ENCODE results near the gene TFDP2. TPM values are rescaled to one million over a fixed set of nuclear protein-coding genes. Genes with fewer than 3 reads are reported as not detected.

The TFDP2 gene
- total and polyA plus RNA-seq, 10 of the 15 experiments (the other 5 are each of a cell fraction or from before 2014, with no cell fraction given) = 28.3 to 100 (median 49.7) TPM

DNA sequence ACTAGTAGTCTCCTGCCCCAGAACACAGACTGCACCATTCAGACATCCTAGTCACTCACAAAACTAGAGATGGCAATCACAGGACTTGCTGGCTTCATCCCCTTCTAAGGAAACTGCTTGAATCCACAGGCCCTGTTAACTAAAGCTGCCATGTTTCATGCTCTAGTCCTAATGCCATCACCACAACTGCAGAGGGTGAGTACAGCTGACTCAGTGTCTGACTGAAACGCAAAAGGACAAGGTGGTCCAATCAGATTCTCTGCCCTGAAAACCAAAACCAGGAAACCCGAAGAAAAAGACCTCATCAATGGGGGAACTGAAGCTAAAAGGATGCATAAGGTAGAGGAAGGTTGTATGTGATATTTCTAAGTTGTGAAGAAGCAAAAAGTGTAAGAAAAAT lies 25.2 kb upstream of the TFDP2 start (continued):
- TF ChIP-seq SUPT20H (IDR thresholded peaks at IDR 0.05; ENCODE audit: borderline replicate concordance, control insufficient read depth, low read depth, low read length) = no peak
- TF ChIP-seq STAT3 (IDR thresholded peaks at IDR 0.05; ENCODE audit: low read depth, low read length) = no peak
- TF ChIP-seq PAX5 (IDR thresholded peaks at IDR 0.05; ENCODE audit: borderline replicate concordance, low read depth, low read length) = no peak
- TF ChIP-seq ZNF622 (IDR thresholded peaks at IDR 0.05) = no peak
- no peak for TF ChIP-seq ESRRA (IDR thresholded peaks at IDR 0.05; ENCODE audit: low read length)

DNA sequence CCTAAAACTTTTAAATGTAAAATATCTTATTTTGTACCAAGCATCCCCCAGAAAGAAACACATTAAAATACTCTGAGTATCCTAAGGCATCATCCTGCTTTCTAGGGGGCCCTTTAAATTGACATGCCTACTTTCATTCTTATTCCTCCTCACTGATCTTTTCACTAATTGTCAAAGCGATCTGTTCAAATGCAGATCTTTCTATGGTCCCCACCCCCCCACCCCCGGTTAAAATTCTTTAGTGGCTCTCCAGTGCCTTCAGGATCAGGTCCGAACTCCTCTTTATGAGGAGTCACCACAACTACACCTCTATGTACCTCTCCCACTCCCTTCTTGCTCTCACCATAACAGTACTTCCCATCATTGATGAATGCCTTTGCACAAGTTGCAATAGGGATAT lies 19.2 kb upstream of the TFDP2 start:
- no peaks in the 10 kb centered on the region for H3K79me2 ChIP-seq (ENCODE audit: control insufficient read depth, insufficient read depth, low read length)
- H3K27me3 ChIP-seq (replicated peaks in 1 of 2; ENCODE audit: control insufficient read depth in 2 of 2, insufficient read depth in 2 of 2, low read length in 1 of 2) = no peaks in the 10 kb centered on the region
- H3K9me3 ChIP-seq (replicated peaks; ENCODE audit: control insufficient read depth, insufficient read depth, low read length) = no peaks in the 10 kb centered on the region
- ATAC-seq (no peak), DNase-seq (ENCODE audit: low read depth, low spot score) (no peak), FAIRE-seq (no peak)
- intact Hi-C loops (cut with micrococcal nuclease; ENCODE audit: unreplicated experiment) = no loop called here
- no peaks in the 10 kb centered on the region; a peak in 1 of 4 replicates for H3K36me3 ChIP-seq (ENCODE audit: control insufficient read depth in 2 of 2, insufficient read depth in 2 of 2, low read length in 1 of 2)
- H3K4me1 ChIP-seq (ENCODE audit: control insufficient read depth, insufficient read depth, low read length) = no peaks in the 10 kb centered on the region
- no peak overlapping the region for H3K9ac ChIP-seq (ENCODE audit: control insufficient read depth, insufficient read depth, low read length)
- ChIA-PET CTCF (no interaction called here), POLR2A (no interaction called here), SMC1A (ENCODE audit: uncharacterized antibody, unreplicated experiment) (no interaction called here), RAD21 (ENCODE audit: unreplicated experiment) (no interaction called here)
- no peaks in the 10 kb centered on the region for H4K20me1 ChIP-seq (ENCODE audit: control insufficient read depth, insufficient read depth)
- H3K4me3 ChIP-seq = no peak overlapping the region
- no peak overlapping the region for H2AFZ ChIP-seq (ENCODE audit: control insufficient read depth, low read depth, low read length)
- no TSS peak for BruUV-seq (replicated peaks)
- no peak overlapping the region for H3K27ac ChIP-seq (ENCODE audit: control insufficient read depth, insufficient read depth)
- 92% methylated on average over 1 of the region's 3 CpGs for WGBS (ENCODE audit: insufficient coverage, insufficient replicate concordance, low lambda C conversion rate, missing lambda C conversion rate)
- no peak overlapping the region for H3K4me2 ChIP-seq (ENCODE audit: control insufficient read depth, insufficient read depth)
- TF ChIP-seq, protein P1, sequence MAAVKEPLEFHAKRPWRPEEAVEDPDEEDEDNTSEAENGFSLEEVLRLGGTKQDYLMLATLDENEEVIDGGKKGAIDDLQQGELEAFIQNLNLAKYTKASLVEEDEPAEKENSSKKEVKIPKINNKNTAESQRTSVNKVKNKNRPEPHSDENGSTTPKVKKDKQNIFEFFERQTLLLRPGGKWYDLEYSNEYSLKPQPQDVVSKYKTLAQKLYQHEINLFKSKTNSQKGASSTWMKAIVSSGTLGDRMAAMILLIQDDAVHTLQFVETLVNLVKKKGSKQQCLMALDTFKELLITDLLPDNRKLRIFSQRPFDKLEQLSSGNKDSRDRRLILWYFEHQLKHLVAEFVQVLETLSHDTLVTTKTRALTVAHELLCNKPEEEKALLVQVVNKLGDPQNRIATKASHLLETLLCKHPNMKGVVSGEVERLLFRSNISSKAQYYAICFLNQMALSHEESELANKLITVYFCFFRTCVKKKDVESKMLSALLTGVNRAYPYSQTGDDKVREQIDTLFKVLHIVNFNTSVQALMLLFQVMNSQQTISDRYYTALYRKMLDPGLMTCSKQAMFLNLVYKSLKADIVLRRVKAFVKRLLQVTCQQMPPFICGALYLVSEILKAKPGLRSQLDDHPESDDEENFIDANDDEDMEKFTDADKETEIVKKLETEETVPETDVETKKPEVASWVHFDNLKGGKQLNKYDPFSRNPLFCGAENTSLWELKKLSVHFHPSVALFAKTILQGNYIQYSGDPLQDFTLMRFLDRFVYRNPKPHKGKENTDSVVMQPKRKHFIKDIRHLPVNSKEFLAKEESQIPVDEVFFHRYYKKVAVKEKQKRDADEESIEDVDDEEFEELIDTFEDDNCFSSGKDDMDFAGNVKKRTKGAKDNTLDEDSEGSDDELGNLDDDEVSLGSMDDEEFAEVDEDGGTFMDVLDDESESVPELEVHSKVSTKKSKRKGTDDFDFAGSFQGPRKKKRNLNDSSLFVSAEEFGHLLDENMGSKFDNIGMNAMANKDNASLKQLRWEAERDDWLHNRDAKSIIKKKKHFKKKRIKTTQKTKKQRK (IDR thresholded peaks at IDR 0.05; ENCODE audit: low read depth, low read length) = no peak
- TF ChIP-seq SMAD1 (IDR thresholded peaks at IDR 0.05; ENCODE audit: low read depth, partially characterized antibody) (no peak), CREB1 (IDR thresholded peaks at IDR 0.05; ENCODE audit: low read depth) (no peak), BCL11A (IDR thresholded peaks at IDR 0.05; ENCODE audit: low read depth, low read length) (no peak)
- TF ChIP-seq, protein P2, sequence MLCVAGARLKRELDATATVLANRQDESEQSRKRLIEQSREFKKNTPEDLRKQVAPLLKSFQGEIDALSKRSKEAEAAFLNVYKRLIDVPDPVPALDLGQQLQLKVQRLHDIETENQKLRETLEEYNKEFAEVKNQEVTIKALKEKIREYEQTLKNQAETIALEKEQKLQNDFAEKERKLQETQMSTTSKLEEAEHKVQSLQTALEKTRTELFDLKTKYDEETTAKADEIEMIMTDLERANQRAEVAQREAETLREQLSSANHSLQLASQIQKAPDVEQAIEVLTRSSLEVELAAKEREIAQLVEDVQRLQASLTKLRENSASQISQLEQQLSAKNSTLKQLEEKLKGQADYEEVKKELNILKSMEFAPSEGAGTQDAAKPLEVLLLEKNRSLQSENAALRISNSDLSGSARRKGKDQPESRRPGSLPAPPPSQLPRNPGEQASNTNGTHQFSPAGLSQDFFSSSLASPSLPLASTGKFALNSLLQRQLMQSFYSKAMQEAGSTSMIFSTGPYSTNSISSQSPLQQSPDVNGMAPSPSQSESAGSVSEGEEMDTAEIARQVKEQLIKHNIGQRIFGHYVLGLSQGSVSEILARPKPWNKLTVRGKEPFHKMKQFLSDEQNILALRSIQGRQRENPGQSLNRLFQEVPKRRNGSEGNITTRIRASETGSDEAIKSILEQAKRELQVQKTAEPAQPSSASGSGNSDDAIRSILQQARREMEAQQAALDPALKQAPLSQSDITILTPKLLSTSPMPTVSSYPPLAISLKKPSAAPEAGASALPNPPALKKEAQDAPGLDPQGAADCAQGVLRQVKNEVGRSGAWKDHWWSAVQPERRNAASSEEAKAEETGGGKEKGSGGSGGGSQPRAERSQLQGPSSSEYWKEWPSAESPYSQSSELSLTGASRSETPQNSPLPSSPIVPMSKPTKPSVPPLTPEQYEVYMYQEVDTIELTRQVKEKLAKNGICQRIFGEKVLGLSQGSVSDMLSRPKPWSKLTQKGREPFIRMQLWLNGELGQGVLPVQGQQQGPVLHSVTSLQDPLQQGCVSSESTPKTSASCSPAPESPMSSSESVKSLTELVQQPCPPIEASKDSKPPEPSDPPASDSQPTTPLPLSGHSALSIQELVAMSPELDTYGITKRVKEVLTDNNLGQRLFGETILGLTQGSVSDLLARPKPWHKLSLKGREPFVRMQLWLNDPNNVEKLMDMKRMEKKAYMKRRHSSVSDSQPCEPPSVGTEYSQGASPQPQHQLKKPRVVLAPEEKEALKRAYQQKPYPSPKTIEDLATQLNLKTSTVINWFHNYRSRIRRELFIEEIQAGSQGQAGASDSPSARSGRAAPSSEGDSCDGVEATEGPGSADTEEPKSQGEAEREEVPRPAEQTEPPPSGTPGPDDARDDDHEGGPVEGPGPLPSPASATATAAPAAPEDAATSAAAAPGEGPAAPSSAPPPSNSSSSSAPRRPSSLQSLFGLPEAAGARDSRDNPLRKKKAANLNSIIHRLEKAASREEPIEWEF (IDR thresholded peaks at IDR 0.05; ENCODE audit: insufficient replicate concordance, low read depth, low read length) = no peak
- TF ChIP-seq, protein P3, sequence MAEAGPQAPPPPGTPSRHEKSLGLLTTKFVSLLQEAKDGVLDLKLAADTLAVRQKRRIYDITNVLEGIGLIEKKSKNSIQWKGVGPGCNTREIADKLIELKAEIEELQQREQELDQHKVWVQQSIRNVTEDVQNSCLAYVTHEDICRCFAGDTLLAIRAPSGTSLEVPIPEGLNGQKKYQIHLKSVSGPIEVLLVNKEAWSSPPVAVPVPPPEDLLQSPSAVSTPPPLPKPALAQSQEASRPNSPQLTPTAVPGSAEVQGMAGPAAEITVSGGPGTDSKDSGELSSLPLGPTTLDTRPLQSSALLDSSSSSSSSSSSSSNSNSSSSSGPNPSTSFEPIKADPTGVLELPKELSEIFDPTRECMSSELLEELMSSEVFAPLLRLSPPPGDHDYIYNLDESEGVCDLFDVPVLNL (IDR thresholded peaks at IDR 0.05; ENCODE audit: low read depth, low read length) = no peak
- in situ Hi-C loops (cut with MboI) = no loop called here
